NCI-H748 (cell line): ENCODE data around the gene IFT81.

ENCODE experiments used
- DNase-seq: peaks from one replicate; lab custom pipeline; 2025; ENCODE audit not compliant: unreplicated experiment; lab: John Stamatoyannopoulos, UW

IFT81 gene

GRCh38 chr12:110157539-110157938 is 33.4 kb downstream of the IFT81 start:
- no peak for DNase-seq

GRCh38 chr12:110159671-110160245 is 35.6 kb downstream of the IFT81 start:
- DNase-seq: no peak

GRCh38 chr12:110165540-110166159 is 41.5 kb downstream of the IFT81 start:
- no peak for DNase-seq

GRCh38 chr12:110168732-110169455 is 44.7 kb downstream of the IFT81 start:
- DNase-seq: no peak

- DNase-seq: no peak
These were observed 46.5 kb downstream of the IFT81 start for GRCh38 chr12:110170535-110171185.

- no peak for DNase-seq
These were observed 47.0 kb downstream of the IFT81 start for GRCh38 chr12:110171186-110171538.

- no peak for DNase-seq
These were observed 47.5 kb downstream of the IFT81 start for GRCh38 chr12:110171636-110172035.

GRCh38 chr12:110174373-110174996 is 50.3 kb downstream of the IFT81 start:
- no peak for DNase-seq

- no peak for DNase-seq
These were observed 51.0 kb downstream of the IFT81 start for GRCh38 chr12:110175201-110175600.

GRCh38 chr12:110176745-110177144 is 52.6 kb downstream of the IFT81 start:
- DNase-seq: no peak

- no peak for DNase-seq
These were observed 55.1 kb downstream of the IFT81 start for GRCh38 chr12:110179291-110179690.

- DNase-seq: no peak
These were observed 56.4 kb downstream of the IFT81 start for GRCh38 chr12:110180591-110181005.

- DNase-seq: no peak
These were observed 58.1 kb downstream of the IFT81 start for GRCh38 chr12:110182281-110182680.

GRCh38 chr12:110183386-110183785 is 59.2 kb downstream of the IFT81 start:
- DNase-seq: no peak

- DNase-seq: no peak
These were observed 61.5 kb downstream of the IFT81 start for GRCh38 chr12:110185626-110186025.

- DNase-seq: no peak
These were observed 61.9 kb downstream of the IFT81 start for GRCh38 chr12:110186059-110186458.

- DNase-seq: no peak
These were observed 69.0 kb downstream of the IFT81 start for GRCh38 chr12:110193196-110193595.

GRCh38 chr12:110197003-110197402 is 72.8 kb downstream of the IFT81 start:
- no peak for DNase-seq

- no peak for DNase-seq
These were observed 74.2 kb downstream of the IFT81 start for GRCh38 chr12:110198386-110198785.

GRCh38 chr12:110199339-110200123 is 75.4 kb downstream of the IFT81 start:
- no peak for DNase-seq

GRCh38 chr12:110200124-110200417 is 75.9 kb downstream of the IFT81 start:
- no peak for DNase-seq
